Measurements from ENCODE around the gene ZBTB32.
A peak's percentile ranks its signal among the peaks of the same experiment; 100 is the strongest.

DNA sequence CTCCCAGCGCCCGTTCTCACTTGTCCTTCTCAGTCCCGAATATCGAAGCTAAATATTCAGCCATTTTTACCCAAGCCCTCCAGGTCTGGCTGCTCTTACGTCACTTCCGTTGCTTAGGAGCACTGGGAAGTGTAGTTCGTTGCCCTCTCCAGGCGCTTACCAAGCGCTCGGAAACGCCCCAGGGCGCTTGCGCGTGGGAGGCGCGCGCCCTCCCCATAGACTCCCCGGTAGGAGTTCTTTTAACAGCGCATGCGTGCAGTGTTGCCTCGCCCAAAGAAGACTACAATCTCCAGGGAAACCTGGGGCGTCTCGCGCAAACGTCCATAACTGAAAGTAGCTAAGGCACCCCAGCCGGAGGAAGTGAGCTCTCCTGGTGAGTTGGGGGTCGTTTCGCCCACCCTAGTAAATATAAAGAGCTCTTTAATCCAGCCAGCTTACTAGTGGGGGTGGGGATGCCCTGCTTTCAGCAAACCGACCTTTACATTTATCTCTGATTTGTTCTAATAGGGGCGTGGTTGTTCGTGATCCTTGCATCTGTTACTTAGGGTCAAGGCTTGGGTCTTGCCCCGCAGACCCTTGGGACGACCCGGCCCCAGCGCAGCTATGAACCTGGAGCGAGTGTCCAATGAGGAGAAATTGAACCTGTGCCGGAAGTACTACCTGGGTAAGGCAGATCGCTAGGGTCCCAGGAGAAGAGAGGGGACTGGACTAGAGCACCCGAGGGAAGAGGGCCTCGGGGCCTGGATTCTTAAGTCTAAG is 41.1 kb downstream of the ZBTB32 start, which contains the start of the genes PSENEN and U2AF1L4:
- TF ChIP-seq, protein P1, sequence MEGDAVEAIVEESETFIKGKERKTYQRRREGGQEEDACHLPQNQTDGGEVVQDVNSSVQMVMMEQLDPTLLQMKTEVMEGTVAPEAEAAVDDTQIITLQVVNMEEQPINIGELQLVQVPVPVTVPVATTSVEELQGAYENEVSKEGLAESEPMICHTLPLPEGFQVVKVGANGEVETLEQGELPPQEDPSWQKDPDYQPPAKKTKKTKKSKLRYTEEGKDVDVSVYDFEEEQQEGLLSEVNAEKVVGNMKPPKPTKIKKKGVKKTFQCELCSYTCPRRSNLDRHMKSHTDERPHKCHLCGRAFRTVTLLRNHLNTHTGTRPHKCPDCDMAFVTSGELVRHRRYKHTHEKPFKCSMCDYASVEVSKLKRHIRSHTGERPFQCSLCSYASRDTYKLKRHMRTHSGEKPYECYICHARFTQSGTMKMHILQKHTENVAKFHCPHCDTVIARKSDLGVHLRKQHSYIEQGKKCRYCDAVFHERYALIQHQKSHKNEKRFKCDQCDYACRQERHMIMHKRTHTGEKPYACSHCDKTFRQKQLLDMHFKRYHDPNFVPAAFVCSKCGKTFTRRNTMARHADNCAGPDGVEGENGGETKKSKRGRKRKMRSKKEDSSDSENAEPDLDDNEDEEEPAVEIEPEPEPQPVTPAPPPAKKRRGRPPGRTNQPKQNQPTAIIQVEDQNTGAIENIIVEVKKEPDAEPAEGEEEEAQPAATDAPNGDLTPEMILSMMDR (IDR thresholded peaks at IDR 0.05): no peak
- no peak for TF ChIP-seq EP300 (IDR thresholded peaks at IDR 0.05)
- peak in 1 of 2 donors; percentile 22 for TF ChIP-seq POLR2A (IDR thresholded peaks at IDR 0.05)
- peak in 1 of 3 donors; percentile 40 for TF ChIP-seq POLR2AphosphoS5 (IDR thresholded peaks at IDR 0.05)
